Stimulated activated CD8-positive, alpha-beta memory T cell treated with anti-CD3 and anti-CD28 coated beads, Interleukin-15, amount 100 ng/mL, for 1 hour (primary cell): ENCODE measurements around the gene TADA2B.
"Not testable (repeated sequence)": the region's sequence is repeated elsewhere in the genome, so short reads cannot be mapped to it uniquely, and the experiment has no call there.

Source experiments
- DNase-seq: peaks from one replicate; pipeline ENCODE4 v3.0.0-alpha.2; 2020; ENCODE audit warnings: low read depth

TADA2B gene

GRCh38 chr4:7083597-7084563 is 40.7 kb downstream of the TADA2B start:
- no peak for DNase-seq

DNA sequence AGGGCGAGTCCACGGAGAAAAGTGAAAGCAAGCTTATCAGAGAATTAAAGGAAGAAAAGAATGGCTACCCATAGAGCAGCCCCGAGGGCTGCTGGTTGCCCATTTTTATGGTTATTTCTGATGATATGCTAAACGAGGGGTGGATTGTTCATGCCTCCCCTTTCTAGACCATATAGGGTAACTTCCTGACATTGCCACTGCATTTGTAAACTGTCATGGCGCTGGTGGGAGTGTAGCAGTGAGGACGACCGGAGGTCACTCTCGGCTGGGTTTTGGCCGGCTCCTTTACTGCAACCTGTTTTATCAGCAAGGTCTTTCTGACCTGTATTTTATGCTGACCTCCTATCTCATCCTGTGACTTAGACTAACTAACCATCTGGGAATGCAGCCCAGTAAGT is 41.4 kb downstream of the TADA2B start:
- DNase-seq: not testable (repeated sequence)

DNA sequence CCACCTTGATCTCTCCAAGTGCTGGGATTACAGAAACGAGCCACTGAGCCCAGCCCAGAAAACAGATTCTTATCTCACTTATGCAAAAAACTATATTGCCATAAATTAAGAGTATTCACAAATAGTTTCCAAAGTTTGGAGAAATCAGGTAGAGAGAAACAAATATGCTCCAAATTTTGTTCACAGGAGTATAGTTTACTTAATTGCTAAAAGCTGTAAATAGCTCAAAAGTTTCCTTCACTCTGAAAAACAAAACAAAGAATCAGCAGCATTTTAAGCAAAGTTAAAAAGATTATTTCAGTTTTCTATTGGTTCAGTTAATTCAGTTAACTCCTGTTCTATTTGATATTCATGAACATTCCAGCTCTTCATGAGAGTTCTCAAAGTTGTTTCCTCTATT is 43.2 kb downstream of the TADA2B start:
- no peak for DNase-seq

GRCh38 chr4:7087036-7087435 is 43.9 kb downstream of the TADA2B start:
- DNase-seq: no peak

DNA sequence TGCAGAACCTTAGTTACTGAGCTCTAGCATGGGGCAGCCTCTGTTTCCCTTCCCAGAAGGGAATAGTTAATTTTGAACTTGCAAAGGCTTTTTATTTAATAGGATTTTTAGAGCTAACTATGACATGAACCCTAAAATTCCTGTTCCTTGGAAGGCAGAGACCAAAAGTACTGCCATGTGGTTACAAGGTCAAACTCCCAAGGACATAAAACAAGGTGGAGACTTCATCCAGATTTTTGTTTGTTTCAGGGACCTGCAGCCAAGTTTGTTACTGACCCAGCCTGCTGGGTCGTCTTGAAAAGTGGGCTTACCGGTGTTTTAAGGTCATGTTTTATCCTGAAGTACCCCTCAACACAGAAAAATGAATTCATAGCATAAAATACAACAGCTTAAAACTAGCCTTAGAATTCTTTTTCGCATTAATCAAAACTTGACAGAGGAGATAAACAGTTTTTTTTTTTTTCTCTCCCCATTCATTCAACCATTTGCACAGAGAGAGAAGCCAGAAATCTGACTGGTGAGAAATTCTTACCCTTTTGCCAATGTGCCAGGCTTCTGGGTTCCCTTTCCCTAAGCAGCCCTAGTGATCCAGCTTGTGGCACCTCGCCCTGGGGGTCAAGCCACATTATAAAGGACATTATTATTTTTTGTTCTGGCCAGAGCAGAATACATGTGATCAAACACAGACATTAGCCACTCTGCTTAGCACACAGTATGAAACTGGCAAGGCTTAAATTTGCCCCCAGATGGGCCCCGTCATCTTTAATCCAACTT is 46.2 kb downstream of the TADA2B start:
- DNase-seq: no peak

DNA sequence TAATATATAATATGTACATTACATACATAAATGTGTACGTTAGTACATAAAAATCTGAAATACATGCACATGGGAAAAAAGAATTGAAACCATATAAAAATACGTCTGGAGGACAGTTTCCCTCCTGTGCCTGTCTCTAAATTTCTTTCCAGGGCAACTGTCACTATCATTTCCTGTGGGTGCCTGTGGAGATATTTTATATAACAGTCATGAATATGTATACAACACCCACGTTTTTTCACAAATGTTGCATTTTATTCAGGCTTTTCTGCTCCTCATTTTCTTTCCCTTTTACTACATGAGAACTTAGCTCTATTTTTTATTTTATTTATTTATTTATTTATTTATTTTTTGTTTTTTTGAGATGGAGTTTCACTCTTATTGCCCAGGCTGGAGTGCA is 48.9 kb downstream of the TADA2B start:
- no peak for DNase-seq

- DNase-seq: no peak
Observed at GRCh38 chr4:7094916-7095315, 51.7 kb downstream of the TADA2B start.

GRCh38 chr4:7095611-7096155 is 52.5 kb downstream of the TADA2B start:
- no peak for DNase-seq

GRCh38 chr4:7096236-7096635 is 53.1 kb downstream of the TADA2B start:
- no peak for DNase-seq

- DNase-seq: no peak
Observed at GRCh38 chr4:7101692-7102515, 58.7 kb downstream of the TADA2B start.

DNA sequence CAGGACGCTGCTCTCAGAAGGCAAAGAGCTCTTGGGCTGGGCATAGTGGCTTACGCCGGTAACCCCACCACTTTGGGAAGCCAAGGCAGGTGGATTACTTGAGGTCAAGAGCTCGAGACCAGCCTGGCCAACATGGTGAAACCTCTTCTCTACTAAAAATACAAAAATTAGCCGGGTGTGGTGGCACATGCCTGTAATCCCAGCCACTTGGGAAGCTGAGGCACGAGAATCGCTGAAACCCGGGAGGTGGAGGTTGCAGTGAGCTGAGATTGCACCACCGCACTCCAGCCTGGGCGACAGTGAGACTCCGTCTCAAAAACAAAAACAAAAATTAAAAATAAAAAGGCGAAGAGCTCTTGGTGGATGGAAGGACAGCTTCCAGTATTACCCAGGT is 59.3 kb downstream of the TADA2B start:
- not testable (repeated sequence) for DNase-seq

- peak; percentile 55 for DNase-seq
Observed at GRCh38 chr4:7103031-7103606, 59.9 kb downstream of the TADA2B start.

DNA sequence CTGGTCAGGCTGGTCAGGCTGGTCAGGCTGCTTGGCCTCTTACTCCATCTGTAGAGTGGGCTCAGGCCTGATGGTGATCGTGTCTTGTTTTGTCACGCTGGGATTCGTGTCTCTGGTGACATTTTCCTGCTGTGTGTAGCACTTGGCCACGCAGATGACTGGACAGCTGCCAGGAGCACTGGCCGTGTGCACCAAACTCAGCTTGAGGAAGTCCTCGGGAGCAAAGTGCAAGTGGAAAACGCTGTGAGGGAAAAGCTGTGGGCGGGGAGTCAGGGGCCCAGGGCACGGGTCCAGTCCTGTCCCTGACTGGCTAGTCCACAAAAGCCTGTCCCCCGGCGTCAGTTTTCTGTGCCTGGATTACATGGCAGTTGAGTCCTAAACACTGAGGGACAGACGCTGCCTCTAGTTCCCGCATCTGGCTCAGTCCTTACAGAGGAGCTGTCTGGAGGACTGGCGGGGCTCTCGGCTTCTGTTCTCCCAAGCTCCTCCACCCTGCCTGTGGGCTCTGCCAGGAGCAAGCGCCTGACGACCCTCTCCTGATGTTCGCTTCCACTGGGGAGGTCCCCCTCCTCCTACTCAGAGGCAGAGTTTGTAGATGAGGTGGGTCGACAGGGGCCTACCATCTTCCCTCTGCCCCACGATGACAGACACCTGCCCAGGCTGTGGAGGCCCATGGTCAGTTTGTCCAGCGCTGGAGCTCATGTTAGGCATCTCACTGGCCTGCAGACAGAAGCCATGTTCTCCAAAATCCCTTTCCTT is 60.6 kb downstream of the TADA2B start:
- DNase-seq: no peak

DNA sequence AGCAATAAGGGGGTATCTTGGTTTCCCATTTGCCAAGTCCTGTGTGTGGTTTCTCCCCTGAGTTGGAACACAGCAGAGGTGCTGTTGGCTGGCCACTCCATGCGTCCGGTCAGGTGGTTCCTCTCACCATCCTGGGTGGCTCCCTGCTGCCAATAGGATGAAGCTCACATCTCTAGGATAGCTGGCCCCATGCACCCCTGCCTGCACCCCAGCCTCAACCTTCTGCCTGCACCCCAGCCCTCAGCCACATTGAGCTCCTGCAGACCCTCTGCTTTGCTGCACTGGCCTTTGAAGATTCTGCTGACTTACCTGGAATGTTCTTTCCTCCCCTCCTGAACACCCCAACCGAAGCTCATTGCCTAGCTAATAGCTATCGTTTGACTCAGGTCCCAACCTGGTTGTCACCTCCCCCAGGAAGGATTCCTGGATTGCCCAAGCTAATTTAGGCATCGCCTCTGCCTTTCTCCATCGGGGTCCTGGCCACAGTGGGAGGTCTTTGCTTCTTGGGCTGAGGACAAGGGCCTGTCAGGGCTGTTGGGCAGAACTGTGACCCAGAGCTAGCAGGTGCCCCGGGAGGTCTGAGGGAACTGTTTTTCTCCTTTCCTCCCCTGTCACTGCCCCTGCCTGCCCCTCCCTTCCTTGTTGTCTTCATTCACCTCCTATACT is 61.3 kb downstream of the TADA2B start:
- DNase-seq: no peak

DNA sequence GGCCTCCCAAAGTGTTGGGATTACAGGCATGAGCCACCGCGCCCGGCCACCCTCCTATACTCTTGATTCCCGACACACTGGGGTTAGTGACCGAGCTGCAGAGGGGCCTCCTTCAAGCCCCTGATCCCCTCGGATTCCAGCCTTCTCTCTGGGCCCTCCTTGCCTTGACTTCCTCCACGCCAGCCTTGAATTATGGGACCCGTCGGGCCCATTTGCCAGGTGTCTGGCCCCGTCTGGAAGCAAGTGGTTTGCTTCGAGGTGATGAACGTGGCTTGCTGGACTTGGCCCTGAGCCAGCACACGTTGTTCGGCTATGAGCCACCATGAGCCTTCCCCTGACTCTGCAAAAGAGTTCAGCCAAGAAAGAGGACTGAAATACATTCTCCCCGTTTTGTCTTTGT is 62.1 kb downstream of the TADA2B start:
- no peak for DNase-seq

GRCh38 chr4:7107166-7107905 is 64.2 kb downstream of the TADA2B start:
- no peak for DNase-seq
